Stimulated activated CD4-positive, alpha-beta T cell treated with anti-CD3 and anti-CD28 coated beads, TNF-alpha, amount 100 ng/mL, for 1 hour (primary cell): ENCODE results near the gene SLC25A53.

Experiments
- DNase-seq, 3 donors: peaks; one replicate each; pipeline ENCODE4 v3.0.0-alpha.2; 2020; ENCODE audit warnings: low read depth in 3 of 3, low spot score in 1 of 3

SLC25A53 gene

GRCh38 chrX:104156630-104157529 is at the start of gene SLC25A53:
Gene SLC25A53, minus strand, starts transcription at chrX:104157009. Its CDS starts 51,752 bp downstream, at chrX:104105257.
- peak; percentile 17 to 51 (median 45) for DNase-seq

- no peak for DNase-seq
Measured at GRCh38 chrX:104205548-104205947, 48.7 kb upstream of the SLC25A53 start.

GRCh38 chrX:104195489-104196084 is 38.8 kb upstream of the SLC25A53 start:
- DNase-seq, result no peak

- no peak for DNase-seq
Measured at GRCh38 chrX:104195013-104195412, 38.2 kb upstream of the SLC25A53 start.

- DNase-seq, result no peak
Measured at GRCh38 chrX:104193485-104193884, 36.7 kb upstream of the SLC25A53 start.

- no peak for DNase-seq
Measured at GRCh38 chrX:104189837-104190236, 33.0 kb upstream of the SLC25A53 start.

GRCh38 chrX:104187931-104188330 is 31.1 kb upstream of the SLC25A53 start:
- DNase-seq, result no peak

GRCh38 chrX:104183685-104184084 is 26.9 kb upstream of the SLC25A53 start:
- no peak for DNase-seq

GRCh38 chrX:104173841-104174240 is 17.0 kb upstream of the SLC25A53 start:
- no peak for DNase-seq

- DNase-seq, result no peak
Measured at GRCh38 chrX:104172788-104173187, 16.0 kb upstream of the SLC25A53 start.

GRCh38 chrX:104172121-104172520 is 15.3 kb upstream of the SLC25A53 start:
- DNase-seq, result no peak

GRCh38 chrX:104168127-104168526 is 11.3 kb upstream of the SLC25A53 start:
- DNase-seq, result no peak

GRCh38 chrX:104166735-104167436 is 10.1 kb upstream of the SLC25A53 start:
- no peak for DNase-seq

- peak; percentile 53 to 66 (median 65) for DNase-seq
Measured at GRCh38 chrX:104165894-104166734, 9.3 kb upstream of the SLC25A53 start, which contains the start of gene FAM199X. Gene FAM199X, plus strand, starts transcription at chrX:104166453. Its CDS starts 333 bp downstream, at chrX:104166786.

GRCh38 chrX:104151037-104151436 is 5.8 kb downstream of the SLC25A53 start:
- no peak for DNase-seq

- no peak for DNase-seq
Measured at GRCh38 chrX:104141087-104141760, 15.6 kb downstream of the SLC25A53 start.

- DNase-seq, result no peak
Measured at GRCh38 chrX:104137496-104137895, 19.3 kb downstream of the SLC25A53 start.

GRCh38 chrX:104136241-104137019 is 20.4 kb downstream of the SLC25A53 start:
- DNase-seq, result peak in 1 of 3 donors; percentile 20

- no peak for DNase-seq
Measured at GRCh38 chrX:104135677-104136076, 21.1 kb downstream of the SLC25A53 start.
